22Rv1 (cell line): ENCODE data around the gene VRK2.
A peak's percentile ranks its signal among the peaks of the same experiment; 100 is the strongest.

Experiments used
- ZFX ChIP-seq: fragments of 450-650 bp; IDR thresholded peaks from 2 replicates; pipeline ENCODE4 v1.6.1; 2017; ENCODE audit warnings: antibody characterized with exemption, borderline replicate concordance
- TF ChIP-seq, protein P1 (sequence below): fragments of 450-650 bp; IDR thresholded peaks from 2 replicates; pipeline ENCODE4 v1.5.1; 2017; ENCODE audit warnings: mild to moderate bottlenecking

DNA sequence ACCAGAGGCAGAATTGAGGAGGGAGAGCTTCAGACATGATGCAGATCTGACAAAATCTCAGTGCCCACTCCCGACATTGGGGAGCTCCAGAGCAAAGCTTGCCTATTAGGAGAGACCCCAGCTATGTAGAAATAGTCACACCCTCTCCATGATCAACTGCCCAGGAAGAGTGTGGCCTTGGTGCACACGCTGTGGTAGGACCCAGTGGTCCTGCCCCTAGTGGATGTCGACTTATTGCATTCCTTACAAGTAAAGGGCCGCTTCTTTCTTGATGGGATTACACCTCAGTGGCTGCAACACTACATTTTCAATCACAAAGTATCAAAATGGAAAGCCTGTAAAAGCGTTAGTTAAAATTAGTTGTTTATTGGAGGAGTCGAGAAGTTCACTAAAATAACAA is 64.2 kb downstream of the VRK2 start:
- TF ChIP-seq, protein P1, sequence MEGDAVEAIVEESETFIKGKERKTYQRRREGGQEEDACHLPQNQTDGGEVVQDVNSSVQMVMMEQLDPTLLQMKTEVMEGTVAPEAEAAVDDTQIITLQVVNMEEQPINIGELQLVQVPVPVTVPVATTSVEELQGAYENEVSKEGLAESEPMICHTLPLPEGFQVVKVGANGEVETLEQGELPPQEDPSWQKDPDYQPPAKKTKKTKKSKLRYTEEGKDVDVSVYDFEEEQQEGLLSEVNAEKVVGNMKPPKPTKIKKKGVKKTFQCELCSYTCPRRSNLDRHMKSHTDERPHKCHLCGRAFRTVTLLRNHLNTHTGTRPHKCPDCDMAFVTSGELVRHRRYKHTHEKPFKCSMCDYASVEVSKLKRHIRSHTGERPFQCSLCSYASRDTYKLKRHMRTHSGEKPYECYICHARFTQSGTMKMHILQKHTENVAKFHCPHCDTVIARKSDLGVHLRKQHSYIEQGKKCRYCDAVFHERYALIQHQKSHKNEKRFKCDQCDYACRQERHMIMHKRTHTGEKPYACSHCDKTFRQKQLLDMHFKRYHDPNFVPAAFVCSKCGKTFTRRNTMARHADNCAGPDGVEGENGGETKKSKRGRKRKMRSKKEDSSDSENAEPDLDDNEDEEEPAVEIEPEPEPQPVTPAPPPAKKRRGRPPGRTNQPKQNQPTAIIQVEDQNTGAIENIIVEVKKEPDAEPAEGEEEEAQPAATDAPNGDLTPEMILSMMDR: peak; percentile 24
- TF ChIP-seq ZFX: no peak
